Adrenal gland (tissue), 5 donors: Measurements from ENCODE around the gene KIAA0513.

Experiments
- POLR2A ChIP-seq, 2 donors: fragments of 450-650 bp; IDR thresholded peaks; one replicate each; pipeline ENCODE4 v1.6.1; 2017; ENCODE audit warnings: antibody characterized with exemption in 2 of 2, mild to moderate bottlenecking in 2 of 2, moderate library complexity in 1 of 2
- TF ChIP-seq, protein P1 (sequence below), 6 experiments: fragments of 450-650 bp in 4 of 6; fragments of 200-600 bp in 2 of 6; sonication (generic) in 1 of 6; IDR thresholded peaks; 1 replicate in 5 of 6; 2 replicates in 1 of 6; pipeline versions ENCODE4 v1.5.1 to v1.8.0; 2016 to 2021; ENCODE audit warnings: antibody characterized with exemption in 6 of 6, mild to moderate bottlenecking in 2 of 6, moderate library complexity in 1 of 6
- donor health status: DM: no; HTN: no; CAD: no.

DNA sequence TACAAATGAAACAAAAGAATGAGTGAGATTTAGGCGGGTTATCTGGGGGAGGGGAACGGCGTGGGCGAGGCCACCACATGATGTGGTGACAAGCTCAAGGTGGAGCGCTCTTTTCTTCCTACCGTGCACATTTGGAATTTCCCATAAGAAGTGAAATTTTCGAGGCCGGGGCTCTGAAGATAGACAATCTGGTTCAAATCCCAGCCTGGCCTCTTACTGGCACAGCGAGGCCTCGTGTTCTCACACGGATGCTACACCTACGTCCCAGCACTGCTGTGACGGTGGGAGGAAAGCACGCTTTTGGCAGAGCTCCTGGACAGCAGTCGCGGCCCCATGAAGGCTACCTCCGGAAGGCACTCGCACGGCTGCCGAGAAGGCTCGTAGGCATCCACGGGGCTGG lies 41.5 kb upstream of the KIAA0513 start:
- no peak for TF ChIP-seq POLR2A (IDR thresholded peaks at IDR 0.05)
- TF ChIP-seq, protein P1, sequence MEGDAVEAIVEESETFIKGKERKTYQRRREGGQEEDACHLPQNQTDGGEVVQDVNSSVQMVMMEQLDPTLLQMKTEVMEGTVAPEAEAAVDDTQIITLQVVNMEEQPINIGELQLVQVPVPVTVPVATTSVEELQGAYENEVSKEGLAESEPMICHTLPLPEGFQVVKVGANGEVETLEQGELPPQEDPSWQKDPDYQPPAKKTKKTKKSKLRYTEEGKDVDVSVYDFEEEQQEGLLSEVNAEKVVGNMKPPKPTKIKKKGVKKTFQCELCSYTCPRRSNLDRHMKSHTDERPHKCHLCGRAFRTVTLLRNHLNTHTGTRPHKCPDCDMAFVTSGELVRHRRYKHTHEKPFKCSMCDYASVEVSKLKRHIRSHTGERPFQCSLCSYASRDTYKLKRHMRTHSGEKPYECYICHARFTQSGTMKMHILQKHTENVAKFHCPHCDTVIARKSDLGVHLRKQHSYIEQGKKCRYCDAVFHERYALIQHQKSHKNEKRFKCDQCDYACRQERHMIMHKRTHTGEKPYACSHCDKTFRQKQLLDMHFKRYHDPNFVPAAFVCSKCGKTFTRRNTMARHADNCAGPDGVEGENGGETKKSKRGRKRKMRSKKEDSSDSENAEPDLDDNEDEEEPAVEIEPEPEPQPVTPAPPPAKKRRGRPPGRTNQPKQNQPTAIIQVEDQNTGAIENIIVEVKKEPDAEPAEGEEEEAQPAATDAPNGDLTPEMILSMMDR (IDR thresholded peaks at IDR 0.05) = no peak
